H1 (cell line): ENCODE results near the gene OSBPL6. TPM values are rescaled to one million over a fixed set of nuclear protein-coding genes. Genes with fewer than 3 reads are reported as not detected.

Experiments used
- JUND ChIP-seq: IDR thresholded peaks from 2 replicates; pipeline ENCODE4 v1.6.1; 2011; ENCODE audit warnings: mild to moderate bottlenecking, improper control_type of control experiment, low read length
- KDM5A ChIP-seq: fragments of 200-600 bp; IDR thresholded peaks from 2 replicates; pipeline ENCODE4 v1.7.1; 2012; ENCODE audit warnings: mild to moderate bottlenecking, low read length, inconsistent platforms, mixed read lengths
- RFX5 ChIP-seq: IDR thresholded peaks from 2 replicates; pipeline ENCODE4 v1.6.1; 2011; ENCODE audit warnings: low read depth, low read length, improper control_type of control experiment, borderline replicate concordance
- polyA plus RNA-seq, 7 experiments: library from polyadenylated mRNA; depleted of rRNA in 3 of 7; stranded (reverse) in 5 of 7; unstranded in 2 of 7; fragments of >200 nt in 5 of 7; fragments of 200-250 nt in 2 of 7; gene quantifications; 1 replicate in 5 of 7; 2 replicates in 1 of 7; 4 replicates in 1 of 7; pipeline versions ENCODE4 v1.2.1 to v1.2.3, GENCODE V29; 2011 to 2013; ENCODE audit warnings: missing spikeins in 2 of 7, mixed read lengths in 2 of 7
- total RNA-seq: library from RNA; stranded (reverse); fragmentation: NEBNext Ultra II Directional; extraction: Animal tissue kit (Norgen Biotek cat#: 25700); gene quantifications from 2 replicates; pipeline ENCODE4 v1.2.1, GENCODE V29; 2021

Gene OSBPL6
- total and polyA plus RNA-seq, 2 of the 8 experiments (the other 6 are each of a cell fraction or from before 2014, with no cell fraction given) = 1.7 to 5.6 TPM

- TF ChIP-seq RFX5 (no peak), JUND (no peak), KDM5A (no peak)
- TF ChIP-seq, all 59 proteins: peak for 0
Observed at GRCh38 chr2:178328037-178328436, 133.7 kb downstream of the OSBPL6 start (continued).
